LNCAP (cell line): ENCODE measurements around the gene SIAH1.

Experiments used
- CTCF ChIP-seq: fragments of 450-650 bp; IDR thresholded peaks from 2 replicates; pipeline ENCODE4 v1.5.1; 2017; ENCODE audit warnings: mild to moderate bottlenecking

SIAH1 gene

GRCh38 chr16:48366165-48367093 lies 18.8 kb downstream of the SIAH1 start:
- no peak for TF ChIP-seq CTCF

- peak; percentile 17; the same call in 1 of the 2 replicates for TF ChIP-seq CTCF
Measured at GRCh38 chr16:48365601-48366164, 19.5 kb downstream of the SIAH1 start.

- TF ChIP-seq CTCF, result no peak
Measured at GRCh38 chr16:48365025-48365600, 20.1 kb downstream of the SIAH1 start.

GRCh38 chr16:48361540-48362144 lies 23.6 kb downstream of the SIAH1 start:
- no peak for TF ChIP-seq CTCF

- TF ChIP-seq CTCF, result no peak
Measured at GRCh38 chr16:48361012-48361411, 24.2 kb downstream of the SIAH1 start.

- no peak for TF ChIP-seq CTCF
Measured at GRCh38 chr16:48359983-48360382, 25.2 kb downstream of the SIAH1 start.

- no peak for TF ChIP-seq CTCF
Measured at GRCh38 chr16:48358419-48358818, 26.8 kb downstream of the SIAH1 start.
